HepG2 (cell line): ENCODE data around the gene PRADC1. TPM values are rescaled to one million over a fixed set of nuclear protein-coding genes. Genes with fewer than 3 reads are reported as not detected.

Experiments used
- AHR ChIP-seq: IDR thresholded peaks from 2 replicates; pipeline ENCODE4 v1.6.1; 2018; ENCODE audit warnings: missing genetic modification reagents, missing compliant biosample characterization
- ASH2L ChIP-seq: fragments of 300-600, 200-600 bp; sonication (generic); IDR thresholded peaks from 2 replicates; pipeline ENCODE4 v1.7.0; 2017; ENCODE audit warnings: low read depth, mild to moderate bottlenecking, moderate library complexity, mixed read lengths, low read length; ENCODE audit not compliant: insufficient read length
- EED ChIP-seq: sonication (generic); formaldehyde crosslinking; IDR thresholded peaks from 2 replicates; pipeline ENCODE4 v1.5.0; 2020; ENCODE audit warnings: mild to moderate bottlenecking, missing genetic modification reagents
- FOSL1 ChIP-seq: sonication (generic); formaldehyde crosslinking; IDR thresholded peaks from 2 replicates; pipeline ENCODE4 v1.9.0; 2021; ENCODE audit warnings: missing genetic modification reagents, borderline replicate concordance
- FOXK1 ChIP-seq: sonication (generic); formaldehyde crosslinking; IDR thresholded peaks from 2 replicates; pipeline ENCODE4 v1.4.0; 2020; ENCODE audit warnings: low read depth, missing genetic modification reagents, borderline replicate concordance
- HOXA3 ChIP-seq: sonication (generic); formaldehyde crosslinking; IDR thresholded peaks from 2 replicates; pipeline ENCODE4 v1.5.0; 2020; ENCODE audit warnings: missing genetic modification reagents
- KLF12 ChIP-seq: sonication (generic); formaldehyde crosslinking; IDR thresholded peaks from 2 replicates; pipeline ENCODE4 v1.4.0; 2020; ENCODE audit warnings: missing genetic modification reagents, borderline replicate concordance
- KLF16 ChIP-seq, 2 experiments: sonication (generic) in 1 of 2; formaldehyde crosslinking in 1 of 2; IDR thresholded peaks; 2 replicates each; pipeline versions ENCODE4 v1.6.1 to v1.8.0; 2016 to 2023; ENCODE audit warnings: missing genetic modification reagents in 2 of 2, missing compliant biosample characterization in 1 of 2
- MYC ChIP-seq: sonication (generic); formaldehyde crosslinking; IDR thresholded peaks from 2 replicates; pipeline ENCODE4 v1.9.0; 2021; ENCODE audit warnings: missing genetic modification reagents, borderline replicate concordance
- NFATC3 ChIP-seq: sonication (generic); formaldehyde crosslinking; IDR thresholded peaks from 2 replicates; pipeline ENCODE4 v1.5.1; 2020; ENCODE audit warnings: mild to moderate bottlenecking, missing genetic modification reagents
- NFKB2 ChIP-seq: sonication (generic); formaldehyde crosslinking; IDR thresholded peaks from 2 replicates; pipeline ENCODE4 v1.4.0; 2020; ENCODE audit warnings: missing genetic modification reagents, borderline replicate concordance
- RCOR2 ChIP-seq: IDR thresholded peaks from 2 replicates; pipeline ENCODE4 v1.6.1; 2016; ENCODE audit warnings: missing biosample characterization, missing genetic modification reagents
- REST ChIP-seq, 2 experiments: IDR thresholded peaks; 2 replicates each; pipeline ENCODE4 v1.6.1; 2011 to 2012; ENCODE audit warnings: low read length in 2 of 2, borderline replicate concordance in 1 of 2, low read depth in 1 of 2, mild to moderate bottlenecking in 1 of 2, moderate library complexity in 1 of 2
- RXRA ChIP-seq: sonication (generic); formaldehyde crosslinking; IDR thresholded peaks from 2 replicates; pipeline ENCODE4 v1.5.1; 2020; ENCODE audit warnings: missing genetic modification reagents
- SIN3A ChIP-seq: IDR thresholded peaks from 2 replicates; pipeline ENCODE4 v1.6.1; 2011; ENCODE audit warnings: low read depth, mild to moderate bottlenecking, control low read depth, low read length, borderline replicate concordance
- ZNF101 ChIP-seq: sonication (generic); formaldehyde crosslinking; IDR thresholded peaks from 2 replicates; pipeline ENCODE4 v1.4.0; 2020; ENCODE audit warnings: mild to moderate bottlenecking, low read depth, missing genetic modification reagents, borderline replicate concordance
- ZNF143 ChIP-seq: sonication (generic); formaldehyde crosslinking; IDR thresholded peaks from 2 replicates; pipeline ENCODE4 v1.4.0; 2020; ENCODE audit warnings: missing genetic modification reagents
- ZNF431 ChIP-seq: sonication (generic); formaldehyde crosslinking; IDR thresholded peaks from 2 replicates; pipeline ENCODE4 v1.9.0; 2022; ENCODE audit warnings: missing genetic modification reagents, low read depth, mild to moderate bottlenecking, borderline replicate concordance
- ZNF569 ChIP-seq: sonication (generic); formaldehyde crosslinking; IDR thresholded peaks from 2 replicates; pipeline ENCODE4 v1.5.0; 2020; ENCODE audit warnings: mild to moderate bottlenecking, missing genetic modification reagents, moderate library complexity, borderline replicate concordance
- ZSCAN21 ChIP-seq: sonication (generic); formaldehyde crosslinking; IDR thresholded peaks from 2 replicates; pipeline ENCODE4 v1.8.0; 2022; ENCODE audit warnings: mild to moderate bottlenecking, missing genetic modification reagents, moderate library complexity, borderline replicate concordance
- polyA plus RNA-seq, 8 experiments: library from polyadenylated mRNA; depleted of rRNA in 3 of 8; stranded (reverse) in 7 of 8; unstranded in 1 of 8; fragments of >200 nt; fragmentation: Illumina TruSeq in 4 of 8; extraction: Trizol in 4 of 8; gene quantifications; 2 replicates each; pipeline versions ENCODE4 v1.2.1 to v1.2.3, GENCODE V29; 2011 to 2016; ENCODE audit warnings: low read depth in 4 of 8, missing spikeins in 1 of 8, mixed read lengths in 1 of 8; ENCODE audit not compliant: insufficient read depth in 1 of 8
- total RNA-seq, 5 experiments: library from RNA; depleted of rRNA; stranded (reverse); fragments of >200 nt; fragmentation: Illumina TruSeq; extraction: Trizol; gene quantifications; 2 replicates each; pipeline ENCODE4 v1.2.3, GENCODE V29; 2016; ENCODE audit warnings: low read depth in 1 of 5
- TF ChIP-seq, protein P1 (sequence below): sonication (generic); formaldehyde crosslinking; IDR thresholded peaks from 2 replicates; pipeline ENCODE4 v1.8.0; 2022; ENCODE audit warnings: low read depth, missing genetic modification reagents
- TF ChIP-seq, protein P2 (sequence below): sonication (generic); formaldehyde crosslinking; IDR thresholded peaks from 2 replicates; pipeline ENCODE4 v1.4.0; 2020; ENCODE audit warnings: mild to moderate bottlenecking, low read depth, missing genetic modification reagents

The PRADC1 gene
- total and polyA plus RNA-seq, 2 of the 13 experiments (the other 11 are each of a cell fraction or from before 2014, with no cell fraction given) = 12.1 to 37.2 TPM

GRCh38 chr2:73233154-73233931 lies at the start of gene PRADC1 (continued):
- TF ChIP-seq EED (CRISPR knock-in tag) (peak; percentile 24; the same call in 1 of the 2 replicates), FOSL1 (CRISPR knock-in tag) (no peak), ZNF101 (peak; percentile 63; the same call in 1 of the 2 replicates), RXRA (CRISPR knock-in tag) (peak; percentile 59; the same call in 1 of the 2 replicates), HOXA3 (CRISPR knock-in tag) (peak; percentile 82), ZSCAN21 (CRISPR knock-in tag) (peak; percentile 91; the same call in 1 of the 2 replicates), FOXK1 (CRISPR knock-in tag) (peak; percentile 84), REST (IDR thresholded peaks at IDR 0.05; ENCODE audit: borderline replicate concordance in 1 of 2, low read depth in 1 of 2, low read length in 2 of 2) (peak in 1 of 2 experiments; percentile 40; a peak in 1 of 4 replicates), NFATC3 (CRISPR knock-in tag) (no peak), ASH2L (peak; percentile 10), KLF16 (CRISPR knock-in tag; IDR thresholded peaks at IDR 0.05) (peak; percentile 60 to 91; a peak in 3 of 4 replicates), KLF12 (CRISPR knock-in tag) (peak; percentile 61; the same call in 1 of the 2 replicates), ZNF431 (peak; percentile 77; the same call in 1 of the 2 replicates), ZNF569 (CRISPR knock-in tag) (no peak), NFKB2 (CRISPR knock-in tag) (no peak; the same call in 1 of the 2 replicates), ZNF143 (CRISPR knock-in tag) (peak; percentile 69; the same call in 1 of the 2 replicates), SIN3A (peak; percentile 100), MYC (CRISPR knock-in tag) (peak; percentile 80), RCOR2 (no peak), AHR (peak; percentile 68; the same call in 1 of the 2 replicates)
- TF ChIP-seq, protein P1, sequence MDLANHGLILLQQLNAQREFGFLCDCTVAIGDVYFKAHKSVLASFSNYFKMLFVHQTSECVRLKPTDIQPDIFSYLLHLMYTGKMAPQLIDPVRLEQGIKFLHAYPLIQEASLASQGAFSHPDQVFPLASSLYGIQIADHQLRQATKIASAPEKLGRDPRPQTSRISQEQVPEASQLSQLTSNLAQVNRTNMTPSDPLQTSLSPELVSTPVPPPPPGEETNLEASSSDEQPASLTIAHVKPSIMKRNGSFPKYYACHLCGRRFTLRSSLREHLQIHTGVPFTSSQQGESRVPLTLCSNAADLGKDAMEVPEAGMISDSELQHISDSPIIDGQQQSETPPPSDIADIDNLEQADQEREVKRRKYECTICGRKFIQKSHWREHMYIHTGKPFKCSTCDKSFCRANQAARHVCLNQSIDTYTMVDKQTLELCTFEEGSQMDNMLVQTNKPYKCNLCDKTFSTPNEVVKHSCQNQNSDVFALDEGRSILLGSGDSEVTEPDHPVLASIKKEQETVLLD (CRISPR knock-in tag) = peak; percentile 52; the same call in 1 of the 2 replicates
- TF ChIP-seq, protein P2, sequence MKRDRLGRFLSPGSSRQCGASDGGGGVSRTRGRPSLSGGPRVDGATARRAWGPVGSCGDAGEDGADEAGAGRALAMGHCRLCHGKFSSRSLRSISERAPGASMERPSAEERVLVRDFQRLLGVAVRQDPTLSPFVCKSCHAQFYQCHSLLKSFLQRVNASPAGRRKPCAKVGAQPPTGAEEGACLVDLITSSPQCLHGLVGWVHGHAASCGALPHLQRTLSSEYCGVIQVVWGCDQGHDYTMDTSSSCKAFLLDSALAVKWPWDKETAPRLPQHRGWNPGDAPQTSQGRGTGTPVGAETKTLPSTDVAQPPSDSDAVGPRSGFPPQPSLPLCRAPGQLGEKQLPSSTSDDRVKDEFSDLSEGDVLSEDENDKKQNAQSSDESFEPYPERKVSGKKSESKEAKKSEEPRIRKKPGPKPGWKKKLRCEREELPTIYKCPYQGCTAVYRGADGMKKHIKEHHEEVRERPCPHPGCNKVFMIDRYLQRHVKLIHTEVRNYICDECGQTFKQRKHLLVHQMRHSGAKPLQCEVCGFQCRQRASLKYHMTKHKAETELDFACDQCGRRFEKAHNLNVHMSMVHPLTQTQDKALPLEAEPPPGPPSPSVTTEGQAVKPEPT (CRISPR knock-in tag) = 0 out of 2 replicates have a peak, but pooled peaks have one; percentile 35
